Measurements from ENCODE around the gene PROCR.

DNA sequence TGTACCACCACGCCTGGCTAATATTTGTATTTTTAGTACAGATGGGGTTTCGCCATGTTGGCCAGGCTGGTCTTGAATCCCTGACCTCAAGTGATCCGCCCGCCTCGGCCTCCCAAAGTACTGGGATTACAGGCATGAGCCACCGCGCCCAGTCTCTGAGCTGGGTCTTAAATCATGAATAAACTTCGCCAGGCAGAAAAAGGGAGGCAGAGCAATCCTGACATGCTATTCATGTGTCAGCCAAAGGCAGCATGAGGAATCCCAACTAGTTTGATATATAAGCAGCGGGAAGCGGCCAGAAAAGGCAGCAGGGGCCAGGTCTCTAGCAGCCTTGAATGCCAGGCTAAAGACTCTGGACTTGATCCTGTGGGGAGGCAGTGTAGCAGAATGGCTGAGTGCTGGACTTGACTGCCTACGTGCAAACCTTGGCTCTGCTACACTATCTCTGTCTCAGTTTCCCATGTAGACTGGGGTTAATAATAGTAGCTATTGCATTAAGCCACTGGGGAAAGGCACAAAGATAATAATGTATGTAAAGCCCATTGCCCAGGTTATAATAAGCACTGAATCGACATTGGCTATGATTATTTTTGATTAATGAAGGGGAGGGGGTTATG lies 1.8 kb downstream of the PROCR start:
- TF ChIP-seq, protein P1, sequence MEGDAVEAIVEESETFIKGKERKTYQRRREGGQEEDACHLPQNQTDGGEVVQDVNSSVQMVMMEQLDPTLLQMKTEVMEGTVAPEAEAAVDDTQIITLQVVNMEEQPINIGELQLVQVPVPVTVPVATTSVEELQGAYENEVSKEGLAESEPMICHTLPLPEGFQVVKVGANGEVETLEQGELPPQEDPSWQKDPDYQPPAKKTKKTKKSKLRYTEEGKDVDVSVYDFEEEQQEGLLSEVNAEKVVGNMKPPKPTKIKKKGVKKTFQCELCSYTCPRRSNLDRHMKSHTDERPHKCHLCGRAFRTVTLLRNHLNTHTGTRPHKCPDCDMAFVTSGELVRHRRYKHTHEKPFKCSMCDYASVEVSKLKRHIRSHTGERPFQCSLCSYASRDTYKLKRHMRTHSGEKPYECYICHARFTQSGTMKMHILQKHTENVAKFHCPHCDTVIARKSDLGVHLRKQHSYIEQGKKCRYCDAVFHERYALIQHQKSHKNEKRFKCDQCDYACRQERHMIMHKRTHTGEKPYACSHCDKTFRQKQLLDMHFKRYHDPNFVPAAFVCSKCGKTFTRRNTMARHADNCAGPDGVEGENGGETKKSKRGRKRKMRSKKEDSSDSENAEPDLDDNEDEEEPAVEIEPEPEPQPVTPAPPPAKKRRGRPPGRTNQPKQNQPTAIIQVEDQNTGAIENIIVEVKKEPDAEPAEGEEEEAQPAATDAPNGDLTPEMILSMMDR (IDR thresholded peaks at IDR 0.05), result no peak
- no peak for TF ChIP-seq POLR2A (IDR thresholded peaks at IDR 0.05)
- peak in 1 of 2 donors; percentile 26 for TF ChIP-seq POLR2AphosphoS5 (IDR thresholded peaks at IDR 0.05; ENCODE audit: insufficient read depth in 1 of 2, low read depth in 1 of 2)
